ENCODE data around the gene ABCA12. TPM values are rescaled to one million over a fixed set of nuclear protein-coding genes. Genes with fewer than 3 reads are reported as not detected.

Gene ABCA12
- 7.0 and 16.2 TPM in 2 replicates for total RNA-seq

GRCh38 chr2:215138479-215138878, at the start of gene ABCA12:
Gene ABCA12, minus strand, starts transcription at chr2:215138626. Its CDS starts 418 bp downstream, at chr2:215138208.

Other genes starting within 250 kb of the ABCA12 start
- gene ATIC, start 173.4 kb upstream of the ABCA12 start, total RNA-seq, result 33.5 and 36.7 TPM in 2 replicates